Panc1 (cell line): ENCODE data around the gene PLEKHA7.

ENCODE experiments used
- CTCF ChIP-seq: fragments of 450-650 bp; IDR thresholded peaks from 2 replicates; pipeline ENCODE4 v1.5.1; 2017; ENCODE audit warnings: mild to moderate bottlenecking
- POLR2AphosphoS5 ChIP-seq: IDR thresholded peaks from 2 replicates; pipeline ENCODE4 v1.6.1; 2012; ENCODE audit warnings: mild to moderate bottlenecking, low read depth, low read length, moderate library complexity
- REST ChIP-seq, 2 experiments: IDR thresholded peaks; 2 replicates each; pipeline ENCODE4 v1.6.1; 2011 to 2012; ENCODE audit warnings: low read depth in 2 of 2, control low read depth in 1 of 2, low read length in 1 of 2, mild to moderate bottlenecking in 1 of 2, moderate library complexity in 1 of 2; ENCODE audit not compliant: insufficient read depth in 1 of 2
- SIN3A ChIP-seq: IDR thresholded peaks from 2 replicates; pipeline ENCODE4 v1.6.1; 2012; ENCODE audit warnings: low read depth, mild to moderate bottlenecking, low read length, moderate library complexity, borderline replicate concordance; ENCODE audit not compliant: insufficient read depth
- TCF7L2 ChIP-seq: IDR thresholded peaks from 2 replicates; pipeline ENCODE4 v1.6.1; 2011; ENCODE audit warnings: mild to moderate bottlenecking, low read depth, low read length, inconsistent platforms

- TF ChIP-seq POLR2AphosphoS5 (no peak), CTCF (no peak), REST (IDR thresholded peaks at IDR 0.05; ENCODE audit: insufficient read depth in 1 of 2, low read depth in 2 of 2, low read length in 1 of 2) (no peak), TCF7L2 (no peak), SIN3A (no peak)
Observed at GRCh38 chr11:16745950-16746605, 268.1 kb downstream of the PLEKHA7 start.
